Right cardiac atrium (tissue), 5 donors: ENCODE results near the gene KCNQ5. TPM values are rescaled to one million over a fixed set of nuclear protein-coding genes. Genes with fewer than 3 reads are reported as not detected.

Source experiments
- ATAC-seq, 2 donors: fragments of 200-7000 bp; cut with Tn5 transposase; one replicate each; pipeline versions ENCODE4 v1.8.0 to v1.9.1; 2020; ENCODE audit warnings: moderate library complexity in 2 of 2, mild to moderate bottlenecking in 1 of 2
- DNase-seq, 3 donors: peaks; one replicate each; pipeline ENCODE4 v3.0.0-alpha.2; 2020
- H3K27ac ChIP-seq: one replicate; pipeline ENCODE4 v1.5.1; 2013; ENCODE audit warnings: mild to moderate bottlenecking, low read length, control low read depth, moderate library complexity
- H3K27me3 ChIP-seq: one replicate; pipeline ENCODE4 v1.6.1; 2013; ENCODE audit not compliant: control insufficient read depth, insufficient read depth
- H3K4me1 ChIP-seq: one replicate; pipeline ENCODE4 v1.6.1; 2013; ENCODE audit warnings: low read length; ENCODE audit not compliant: control insufficient read depth, insufficient read depth
- H3K4me3 ChIP-seq: one replicate; pipeline ENCODE4 v1.5.1; 2013; ENCODE audit warnings: low read length, control low read depth
- H3K9me3 ChIP-seq: one replicate; pipeline ENCODE4 v1.6.1; 2013; ENCODE audit warnings: low read length; ENCODE audit not compliant: control insufficient read depth
- WGBS: extraction: QIAGEN DNeasy Blood & Tissue Kit; methylation state at CpG from one replicate; pipeline ENCODE4 v1.1.7; 2013; 5-methylcytosine and 5-hydroxymethylcytosine counted together
- intact Hi-C, 4 donors: fragments of 100-400 bp; cut with DNase I; formaldehyde crosslinking; loops; one replicate each; pipeline versions ENCODE4 v1.11.0 to v1.14.0; 2022 to 2023
- polyA plus RNA-seq: library from polyadenylated mRNA; stranded (reverse); fragments of 200-250 nt; gene quantifications from one replicate; pipeline ENCODE4 v1.2.3, GENCODE V29; 2013
- total RNA-seq, 4 donors: library from RNA; stranded (reverse); fragmentation: NEBNext Ultra II Directional; extraction: Animal tissue kit (Norgen Biotek cat#: 25700); gene quantifications; one replicate each; pipeline ENCODE4 v1.2.1, GENCODE V29; 2021
- donor health status: healthy with polysubstance abuse.
- donor health status: DM: no; HTN: yes; CAD: no.
- donor health status: DM: no; HTN: no; CAD: no.
- donor health status: DM: no; HTN: yes; CAD: no; lungs with severe emphysema.
- donor health status: DM: yes; HTN: yes; CAD: no.

KCNQ5 gene
- total and polyA plus RNA-seq, 5 donors, result 0.20 to 0.68 (median 0.36) TPM; not detected in 1

DNA sequence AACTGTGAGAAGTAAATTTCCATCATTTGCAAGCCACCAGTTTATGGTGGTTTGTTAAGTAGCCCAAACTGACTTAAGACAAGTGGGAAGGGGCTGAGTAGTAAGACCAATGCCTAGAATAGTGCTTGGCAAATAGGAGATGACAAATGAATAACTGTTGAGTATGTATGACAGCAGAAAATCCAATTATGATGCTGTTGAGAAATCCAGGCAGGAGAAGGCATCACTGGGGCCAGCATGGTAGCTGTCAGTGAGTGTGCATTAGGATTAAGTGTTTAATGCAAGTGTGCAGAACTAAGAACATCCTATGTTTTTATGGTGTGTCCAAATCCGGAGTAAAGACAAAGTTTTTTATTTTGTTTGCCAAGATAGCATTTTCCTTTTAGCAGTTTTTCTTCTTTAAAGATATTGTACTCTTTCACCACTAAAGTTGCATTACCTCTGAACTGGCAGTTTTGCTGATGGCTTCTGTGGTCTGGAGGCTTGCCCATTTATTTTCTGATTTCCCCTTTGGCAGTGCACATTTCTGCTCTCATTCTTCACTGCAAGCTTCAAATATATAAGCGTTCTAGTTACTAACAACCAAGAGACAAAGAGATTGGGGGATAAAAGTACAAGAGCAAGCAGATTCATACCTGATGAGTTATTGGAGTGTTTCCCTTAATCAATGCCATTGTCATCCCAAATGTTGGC, 289.7 kb downstream of the KCNQ5 start:
- Histone ChIP-seq H3K4me3 (no peak overlapping the region), H3K27me3 (no peaks in the 10 kb centered on the region), H3K9me3 (no peaks in the 10 kb centered on the region), H3K27ac (no peak overlapping the region), H3K4me1 (no peaks in the 10 kb centered on the region)
- WGBS, result 61% methylated on average over 2 of the region's 2 CpGs
- DNase-seq (no peak), ATAC-seq (no peak)
- intact Hi-C loops, result no loop called here

DNA sequence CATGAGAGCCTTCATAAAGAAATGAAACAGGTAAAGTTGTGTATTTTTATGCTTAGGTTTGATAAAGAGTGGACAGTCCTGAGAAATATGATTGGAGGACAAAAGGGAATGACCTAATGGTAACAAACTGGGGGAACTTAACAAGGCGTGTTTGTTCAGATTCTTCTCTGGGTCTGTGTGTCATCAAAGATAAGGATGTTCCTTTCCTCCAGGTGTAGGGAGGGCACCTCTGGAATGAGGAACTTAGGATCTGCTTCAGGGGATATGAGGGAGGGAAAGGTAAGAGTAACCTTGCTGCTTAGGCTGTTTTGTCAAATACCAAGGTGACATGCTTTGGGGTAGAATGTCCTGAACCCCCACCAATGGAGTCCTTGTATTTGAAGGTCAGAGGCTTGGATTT, 291.9 kb downstream of the KCNQ5 start:
- no peaks in the 10 kb centered on the region for H3K4me1 ChIP-seq
- no peaks in the 10 kb centered on the region for H3K9me3 ChIP-seq
- DNase-seq, result no peak
- H3K27me3 ChIP-seq, result no peaks in the 10 kb centered on the region
- no peak for ATAC-seq
- 85% methylated on average over 1 of the region's 1 CpG for WGBS
- intact Hi-C loops, result no loop called here
- no peak overlapping the region for H3K27ac ChIP-seq
- no peak overlapping the region for H3K4me3 ChIP-seq

DNA sequence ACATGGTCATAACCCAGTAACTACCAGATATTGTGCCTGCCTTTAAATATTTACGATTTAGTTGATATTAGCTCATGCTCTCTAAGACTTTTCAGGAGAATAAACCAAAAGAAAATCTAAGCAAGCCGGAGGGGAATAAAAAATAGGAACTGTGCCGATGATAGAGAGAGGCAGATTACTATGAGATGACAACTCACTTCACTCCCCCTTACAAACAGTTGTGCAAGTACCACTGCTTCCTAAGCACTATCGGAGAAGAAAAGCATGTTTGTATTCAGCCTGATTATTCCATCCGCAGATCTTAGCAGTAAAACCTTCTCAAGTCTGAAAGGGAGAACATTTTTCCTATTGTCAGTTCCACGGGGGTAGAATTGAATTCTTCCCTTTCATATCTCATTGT, 294.4 kb downstream of the KCNQ5 start:
- Histone ChIP-seq H3K4me3 (no peak overlapping the region), H3K9me3 (no peaks in the 10 kb centered on the region), H3K27me3 (no peaks in the 10 kb centered on the region), H3K27ac (no peak overlapping the region), H3K4me1 (no peaks in the 10 kb centered on the region)
- intact Hi-C loops, result no loop called here
- 49% methylated on average over 6 of the region's 6 CpGs for WGBS
- DNase-seq (no peak), ATAC-seq (peak in 1 of 2 donors; percentile 72)

DNA sequence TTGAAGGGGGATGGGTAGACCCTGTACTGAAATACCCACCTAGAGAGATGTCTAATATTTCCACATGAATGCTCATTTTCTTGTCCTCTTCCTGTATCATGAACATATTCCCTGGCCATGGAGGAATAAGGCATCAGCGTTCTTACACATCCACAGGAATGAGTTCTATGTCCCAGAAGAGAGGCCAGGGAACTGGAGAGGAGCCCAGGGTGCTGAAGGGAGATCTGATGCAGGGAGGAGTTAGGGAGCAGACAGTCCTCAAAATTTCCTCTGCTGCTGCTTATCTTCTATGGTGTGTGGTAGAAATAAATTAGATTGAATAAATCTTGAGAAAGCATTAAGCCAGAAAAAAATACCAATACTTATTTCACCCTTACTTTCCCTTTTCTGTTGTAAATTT, 295.0 kb downstream of the KCNQ5 start:
- ATAC-seq, result peak; percentile 43 to 71
- intact Hi-C loops, result no loop called here
- 50% methylated on average over 1 of the region's 1 CpG for WGBS

DNA sequence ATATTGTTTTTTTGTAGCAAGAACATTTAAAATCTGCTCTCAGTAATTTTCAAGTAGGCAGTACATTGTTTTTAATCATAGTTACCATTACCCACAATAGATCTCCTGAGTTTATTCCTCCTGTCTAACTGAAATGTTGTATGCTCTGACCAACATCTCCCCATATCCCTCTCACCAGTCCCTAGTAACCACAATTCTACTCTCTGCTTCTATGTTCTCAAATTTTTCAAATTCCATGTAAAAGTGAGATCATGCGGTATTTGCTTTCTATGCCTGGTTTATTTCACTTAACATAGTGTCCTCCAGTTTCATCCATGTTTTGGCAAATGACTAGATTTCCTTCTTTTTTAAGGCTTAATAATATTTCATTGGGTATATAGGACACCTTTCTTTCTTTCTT, 300.5 kb downstream of the KCNQ5 start:
- H3K9me3 ChIP-seq, result no peaks in the 10 kb centered on the region
- WGBS, result 97% methylated on average over 1 of the region's 1 CpG
- no peak overlapping the region for H3K27ac ChIP-seq
- intact Hi-C loops, result no loop called here
- no peaks in the 10 kb centered on the region for H3K27me3 ChIP-seq
- no peak overlapping the region for H3K4me3 ChIP-seq
- ATAC-seq (no peak), DNase-seq (no peak)
- H3K4me1 ChIP-seq, result no peaks in the 10 kb centered on the region

More for the DNA sequence above, 295.0 kb downstream of the KCNQ5 start:
- Histone ChIP-seq H3K27ac (no peak overlapping the region), H3K27me3 (no peaks in the 10 kb centered on the region), H3K9me3 (no peaks in the 10 kb centered on the region), H3K4me1 (no peaks in the 10 kb centered on the region), H3K4me3 (no peak overlapping the region)
- DNase-seq, result peak in 2 of 3 donors; percentile 14 to 64

DNA sequence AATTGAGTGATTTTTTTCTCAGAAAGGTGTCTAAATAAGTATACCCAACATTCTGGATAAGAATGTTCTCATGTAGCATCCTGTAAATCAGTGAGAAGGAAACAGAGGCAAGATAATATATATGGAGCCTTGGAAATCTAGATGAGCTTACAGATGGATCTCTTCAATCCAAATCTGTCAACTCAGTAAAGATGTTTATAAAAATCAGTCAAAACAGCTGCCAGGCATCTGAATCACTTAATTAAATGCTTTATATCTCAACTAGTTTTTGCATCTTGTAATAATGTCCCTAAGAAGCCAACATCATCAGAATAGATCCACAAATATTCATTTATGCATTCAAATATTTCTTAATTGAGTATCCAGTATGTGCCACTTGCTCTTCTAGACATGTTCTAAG, 303.3 kb downstream of the KCNQ5 start:
- no peak overlapping the region for H3K4me3 ChIP-seq
- no peaks in the 10 kb centered on the region for H3K4me1 ChIP-seq
- ATAC-seq (no peak), DNase-seq (no peak)
- H3K9me3 ChIP-seq, result no peaks in the 10 kb centered on the region
- no peaks in the 10 kb centered on the region for H3K27me3 ChIP-seq
- intact Hi-C loops, result no loop called here
- no peak overlapping the region for H3K27ac ChIP-seq

DNA sequence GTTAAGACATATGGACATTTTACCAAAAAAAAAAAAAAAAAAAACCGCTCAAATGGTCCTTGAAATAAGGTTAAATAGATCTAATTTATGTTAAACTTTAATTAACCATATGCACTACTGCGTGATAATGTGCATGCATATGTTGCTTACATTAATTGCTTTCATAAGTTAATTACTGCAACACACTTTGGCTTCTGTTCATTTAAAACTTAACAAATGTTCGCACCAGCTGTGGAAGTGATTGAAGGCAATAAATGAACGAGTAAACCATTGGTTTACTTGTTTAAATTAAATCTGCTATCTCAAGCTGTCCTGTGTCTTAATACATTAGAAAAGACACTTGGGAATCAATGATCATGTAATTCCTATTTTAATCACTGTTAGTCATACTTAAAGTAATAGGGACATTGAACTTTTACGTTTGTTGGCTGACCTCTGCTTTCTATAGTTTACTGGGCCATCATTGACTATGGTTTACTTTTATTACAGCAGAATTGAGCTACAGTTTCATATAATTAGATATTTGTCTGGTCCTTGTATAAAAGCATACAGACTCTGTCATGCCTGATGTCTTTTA, 308.8 kb downstream of the KCNQ5 start:
- no peak for DNase-seq
- intact Hi-C loops, result no loop called here
- H3K4me1 ChIP-seq, result no peaks in the 10 kb centered on the region
- no peak overlapping the region for H3K27ac ChIP-seq
- ATAC-seq, result no peak
- H3K9me3 ChIP-seq, result no peaks in the 10 kb centered on the region
- 77% methylated on average over 5 of the region's 5 CpGs for WGBS
- no peak overlapping the region for H3K4me3 ChIP-seq
- no peaks in the 10 kb centered on the region for H3K27me3 ChIP-seq

DNA sequence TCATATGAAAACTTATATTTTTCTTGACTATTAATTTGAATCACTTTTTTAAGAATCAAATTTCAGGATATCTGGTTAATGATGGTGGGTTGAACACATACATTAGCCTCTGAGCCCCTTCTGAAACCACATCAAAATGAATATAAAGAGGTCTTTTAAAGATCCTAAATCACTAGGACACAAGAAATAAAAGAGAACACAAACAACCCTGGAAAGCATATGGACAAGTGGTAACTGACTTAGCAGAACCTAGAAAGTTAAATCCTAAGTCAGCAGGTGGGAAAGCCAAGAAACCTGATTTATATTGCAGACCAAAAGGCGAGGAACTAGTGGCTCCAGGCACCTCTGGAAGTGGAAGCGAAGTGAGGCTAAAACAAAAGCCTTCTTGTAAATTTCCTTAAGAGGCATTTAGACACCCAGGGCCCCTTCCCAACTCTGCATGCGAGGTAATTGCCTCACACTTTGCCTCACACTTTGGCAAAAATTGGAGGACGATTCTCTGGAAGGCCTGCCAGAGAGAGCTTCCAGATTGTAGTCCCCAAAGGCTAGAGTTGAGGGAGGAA, 309.5 kb downstream of the KCNQ5 start:
- Histone ChIP-seq H3K9me3 (no peaks in the 10 kb centered on the region), H3K4me1 (no peaks in the 10 kb centered on the region), H3K4me3 (no peak overlapping the region), H3K27me3 (no peaks in the 10 kb centered on the region), H3K27ac (no peak overlapping the region)
- ATAC-seq (no peak), DNase-seq (no peak)
- 60% methylated on average over 4 of the region's 4 CpGs for WGBS
- intact Hi-C loops, result no loop called here

DNA sequence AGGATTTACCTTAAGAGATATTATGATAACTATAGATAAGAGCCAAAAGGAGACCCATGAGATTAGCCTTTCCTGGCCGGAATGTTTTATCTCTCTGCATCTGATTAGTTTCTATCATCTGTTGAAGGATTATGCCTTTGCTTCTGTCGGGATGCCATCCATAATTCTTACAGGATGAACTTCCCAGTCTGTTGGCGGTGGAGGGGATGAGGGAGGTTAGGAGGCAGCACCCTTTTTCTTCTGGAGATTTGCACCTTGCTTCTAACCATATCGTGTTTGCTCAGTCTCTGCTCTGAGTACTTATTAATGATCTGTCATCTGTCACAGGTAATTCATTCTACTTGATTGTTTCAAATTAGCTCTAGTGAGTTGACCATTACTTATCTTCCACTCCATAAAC, 311.4 kb downstream of the KCNQ5 start:
- no peak for ATAC-seq
- no peak overlapping the region for H3K27ac ChIP-seq
- no peaks in the 10 kb centered on the region for H3K9me3 ChIP-seq
- H3K4me1 ChIP-seq, result no peaks in the 10 kb centered on the region
- intact Hi-C loops, result no loop called here
- H3K4me3 ChIP-seq, result no peak overlapping the region
- DNase-seq, result no peak
- 68% methylated on average over 4 of the region's 4 CpGs for WGBS
- H3K27me3 ChIP-seq, result no peaks in the 10 kb centered on the region

DNA sequence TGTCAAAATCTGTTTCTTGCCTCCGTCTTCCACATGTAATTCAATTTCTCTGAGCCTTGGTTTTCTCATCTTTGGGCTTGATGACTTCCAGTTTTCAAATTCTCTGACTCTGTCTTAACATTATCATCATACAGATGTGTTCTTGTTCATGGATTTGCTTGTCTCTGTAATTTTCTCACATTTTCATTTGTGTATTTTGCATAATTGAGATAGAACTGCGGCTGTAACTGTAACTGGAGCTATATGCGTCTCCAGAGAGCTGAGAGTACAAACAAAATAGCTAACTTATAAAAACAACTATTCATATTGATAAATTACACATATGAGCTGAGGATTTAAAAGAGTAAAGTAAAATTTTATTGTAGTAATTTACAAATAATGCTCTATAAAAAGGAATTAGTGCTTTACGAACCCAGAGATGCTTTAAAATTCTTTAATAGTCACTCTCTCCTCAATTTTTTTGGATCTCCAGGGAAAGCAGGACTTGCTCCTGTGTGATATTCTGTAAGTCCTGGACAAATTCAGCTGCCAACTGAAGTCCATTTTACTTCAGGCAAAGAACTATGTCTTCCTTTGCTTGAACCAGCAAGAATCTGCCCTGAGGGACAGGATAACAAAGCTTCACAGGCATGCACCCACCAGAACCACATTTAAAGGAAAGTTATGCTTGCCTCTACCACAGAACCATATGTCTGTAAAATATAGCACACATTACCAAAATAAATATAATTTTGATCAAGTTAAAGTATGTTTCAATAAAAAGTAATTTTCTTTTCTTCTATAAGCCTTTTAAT, 315.1 kb downstream of the KCNQ5 start:
- 75% methylated on average over 4 of the region's 4 CpGs for WGBS
- Histone ChIP-seq H3K4me3 (no peak overlapping the region), H3K27ac (no peak overlapping the region), H3K27me3 (no peaks in the 10 kb centered on the region), H3K9me3 (no peaks in the 10 kb centered on the region), H3K4me1 (no peaks in the 10 kb centered on the region)
- intact Hi-C loops, result no loop called here
- DNase-seq, result no peak
- no peak for ATAC-seq

DNA sequence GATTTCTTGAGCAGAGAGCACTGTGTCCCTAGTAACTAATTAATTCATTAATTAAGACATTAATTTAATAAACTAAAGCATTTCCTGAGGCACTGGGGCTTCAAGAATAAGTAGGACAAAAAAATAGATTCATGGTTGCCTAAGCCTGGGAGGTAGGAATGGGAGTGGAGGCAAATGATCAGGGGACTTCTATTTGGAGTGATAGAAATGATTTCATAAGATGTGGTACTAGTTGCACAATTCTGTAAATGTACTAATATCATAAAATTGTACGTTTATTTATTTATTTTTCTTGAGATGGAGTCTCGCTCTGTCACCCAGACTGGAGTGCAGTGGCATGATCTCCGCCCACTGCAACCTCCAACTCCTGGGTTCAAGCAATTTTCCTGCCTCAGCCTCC, 316.2 kb downstream of the KCNQ5 start:
- intact Hi-C loops, result no loop called here
- Histone ChIP-seq H3K27ac (no peak overlapping the region), H3K4me1 (no peaks in the 10 kb centered on the region), H3K4me3 (no peak overlapping the region), H3K27me3 (no peaks in the 10 kb centered on the region), H3K9me3 (no peaks in the 10 kb centered on the region)
- no peak for DNase-seq
- ATAC-seq, result no peak
- 79% methylated on average over 3 of the region's 3 CpGs for WGBS
